HG03196 (cell line): Measurements from ENCODE around the gene CACNA1S.

Experiments used
- ATAC-seq: cut with Tn5 transposase; IDR thresholded peaks from one replicate; pipeline ENCODE4 v1.9.1; 2021; ENCODE audit not compliant: unreplicated experiment

CACNA1S gene

DNA sequence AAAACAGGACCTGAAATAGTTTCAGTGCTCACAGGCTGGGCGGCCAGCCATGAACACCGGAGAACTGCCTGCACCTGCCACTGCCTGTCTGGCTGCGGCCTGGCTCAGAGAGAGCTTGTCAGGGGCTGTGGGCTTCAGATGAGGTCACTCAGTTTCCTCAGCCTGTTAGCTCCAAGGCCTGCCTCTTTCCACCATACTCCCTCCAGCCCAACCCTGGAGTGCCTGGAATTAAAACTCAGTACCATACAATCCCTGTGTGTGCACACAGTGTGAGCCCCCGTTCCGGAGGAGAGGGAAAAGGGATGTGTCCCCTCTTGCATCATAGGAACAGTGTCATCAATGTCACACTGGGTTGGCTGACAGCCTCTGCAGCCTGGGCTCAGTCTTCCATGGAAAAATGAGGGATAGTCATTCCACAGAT lies 16.2 kb downstream of the CACNA1S start:
- ATAC-seq: no peak

DNA sequence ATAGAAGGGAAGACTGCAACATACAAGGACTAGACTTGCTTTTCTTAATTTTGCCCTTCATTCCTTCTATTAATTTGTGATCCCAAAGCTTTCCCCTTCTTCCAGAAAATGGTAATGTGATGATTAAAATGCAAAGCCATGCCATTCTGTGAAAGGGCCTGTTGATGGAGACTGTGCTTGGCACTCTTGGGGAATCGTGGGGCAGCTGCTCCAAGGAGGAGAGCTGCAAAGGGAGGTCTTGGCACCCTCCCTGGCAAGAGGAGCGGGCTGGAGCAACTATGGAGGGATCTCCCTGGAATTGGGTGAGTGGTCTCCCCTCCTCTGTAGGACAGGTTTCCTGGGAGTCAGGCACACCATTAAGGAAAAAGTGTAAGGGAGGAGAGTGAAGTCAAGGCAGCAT lies 16.6 kb downstream of the CACNA1S start:
- no peak for ATAC-seq

DNA sequence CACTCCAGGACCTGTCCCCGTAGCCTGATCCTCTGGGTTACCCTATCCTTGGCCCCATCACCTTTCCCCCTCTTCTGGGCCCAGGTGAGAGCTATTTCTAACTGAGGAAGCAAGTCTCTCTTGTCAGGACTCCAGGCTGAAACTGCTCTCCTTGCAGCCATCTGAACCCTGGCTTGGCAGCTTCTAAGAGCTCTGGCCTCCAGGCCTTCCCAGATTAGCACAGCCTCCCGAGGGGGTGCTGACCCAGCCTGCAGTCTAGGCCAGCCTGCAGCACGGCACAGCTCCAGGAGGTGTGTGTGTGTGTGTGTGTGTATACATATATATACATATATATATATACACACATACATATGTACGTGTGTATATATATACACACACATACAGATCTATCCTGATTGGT lies 17.4 kb downstream of the CACNA1S start:
- ATAC-seq: no peak

DNA sequence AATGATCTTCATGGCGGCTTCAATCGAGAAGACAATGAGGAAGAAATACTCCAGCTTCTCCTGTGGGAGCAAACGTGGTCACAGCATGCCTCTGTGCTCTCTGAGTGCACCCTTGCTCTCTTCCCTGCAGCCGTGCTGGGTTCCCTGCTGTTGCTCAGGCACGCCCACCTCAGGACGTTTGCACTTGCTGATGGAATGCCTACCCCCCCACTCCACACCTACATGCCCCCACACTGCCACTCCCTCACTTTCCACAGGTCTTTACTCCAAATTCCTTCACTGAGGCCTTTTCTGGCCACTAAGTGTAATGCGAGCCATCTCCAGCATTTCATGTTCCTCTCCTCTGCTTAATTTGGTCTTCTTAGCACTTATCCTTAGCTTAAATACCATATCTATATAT lies 18.3 kb downstream of the CACNA1S start:
- ATAC-seq: no peak

DNA sequence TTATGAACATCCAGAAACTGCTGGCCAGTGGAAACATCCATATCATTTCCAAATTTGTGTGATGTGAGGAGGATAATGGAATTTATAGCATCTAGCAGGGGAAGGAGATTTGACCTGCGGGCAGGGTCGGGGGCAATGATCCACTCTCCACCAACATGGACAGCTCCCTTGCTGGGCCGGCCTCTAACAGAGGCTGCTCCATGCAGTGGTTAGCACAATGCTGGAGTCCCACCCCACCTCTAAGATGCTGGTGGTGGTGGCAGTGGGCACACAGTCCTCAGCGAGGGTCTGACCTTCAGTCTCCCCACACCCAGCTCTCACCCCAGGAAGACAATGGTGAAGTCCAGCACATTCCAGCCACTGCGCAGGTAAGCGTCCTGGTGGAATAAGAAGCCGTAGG lies 18.7 kb downstream of the CACNA1S start:
- ATAC-seq: no peak

DNA sequence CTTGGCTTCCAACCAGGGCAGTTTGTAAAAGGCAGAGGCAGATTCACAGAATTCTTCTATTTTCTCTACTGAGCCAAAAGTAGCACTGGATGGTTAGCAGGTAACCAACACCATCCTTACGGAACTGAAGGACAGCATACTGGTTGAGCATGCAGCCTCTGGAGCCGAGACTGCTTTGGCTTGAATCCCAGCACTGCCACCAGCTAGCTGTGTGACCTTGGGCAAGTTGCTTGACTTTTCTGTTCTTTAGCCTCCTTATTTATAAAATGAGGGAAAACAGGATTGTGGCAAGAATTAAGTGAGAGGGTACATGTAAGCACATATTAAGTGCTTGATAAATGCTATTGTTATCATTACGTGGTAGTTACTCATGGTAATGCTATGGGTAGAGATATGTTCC lies 19.5 kb downstream of the CACNA1S start:
- ATAC-seq: no peak

DNA sequence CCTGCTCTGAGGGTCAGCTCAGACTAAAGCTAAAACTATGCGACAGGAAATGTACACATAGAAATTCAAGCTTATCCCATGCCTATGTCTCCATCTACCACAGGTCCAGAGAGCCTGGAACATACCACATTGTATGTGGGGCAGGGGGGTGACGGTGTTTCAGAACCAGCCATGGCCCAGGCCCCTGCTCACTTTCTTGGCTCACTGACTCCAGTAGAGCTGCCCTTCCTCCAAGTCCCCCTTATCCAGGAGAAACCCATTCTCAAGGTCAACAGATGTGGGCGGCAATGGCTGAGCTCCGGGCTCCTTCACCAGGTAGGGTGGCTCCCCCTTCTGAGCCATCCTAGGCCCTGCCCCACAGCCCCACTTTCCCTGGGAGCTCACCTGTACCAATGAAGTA lies 21.0 kb downstream of the CACNA1S start:
- no peak for ATAC-seq

DNA sequence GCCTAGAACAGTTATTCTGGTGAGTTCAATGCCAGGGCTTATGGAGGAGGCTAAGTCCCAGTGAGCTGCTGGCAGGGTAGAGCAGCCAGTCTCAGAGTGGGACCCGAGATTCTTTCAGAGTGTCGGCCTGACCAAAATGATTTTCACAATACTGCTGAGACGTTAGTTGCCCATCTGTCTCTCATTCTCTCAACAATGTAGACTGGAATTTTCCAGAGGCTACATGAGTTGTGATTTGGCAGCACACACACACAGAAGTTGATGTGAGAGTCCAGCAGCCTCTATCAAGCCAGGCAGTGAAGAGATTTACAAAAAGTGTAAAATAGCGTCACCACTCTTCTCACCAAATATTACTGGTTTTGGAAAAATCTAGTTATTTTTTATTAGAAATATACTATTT lies 21.7 kb downstream of the CACNA1S start:
- no peak for ATAC-seq

DNA sequence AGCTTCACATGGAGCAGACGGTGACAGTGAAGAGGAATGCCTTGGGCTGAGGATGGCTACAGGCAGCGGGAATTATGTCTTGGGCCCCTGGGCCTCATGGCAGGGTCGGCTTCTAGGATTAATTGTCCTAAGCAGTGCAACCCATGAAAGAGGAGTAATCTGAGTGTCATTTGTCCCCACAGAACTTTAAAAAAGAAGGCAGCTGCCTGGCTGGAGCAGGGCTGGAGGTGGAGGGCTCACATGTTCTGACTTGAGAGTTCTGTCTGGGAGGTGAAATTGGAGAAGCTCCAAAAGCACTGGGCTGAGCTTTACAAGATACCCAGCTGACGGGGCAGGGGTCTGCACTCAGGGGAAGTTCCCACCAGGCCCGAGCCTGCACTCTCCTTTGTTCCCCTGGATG lies 22.6 kb downstream of the CACNA1S start:
- no peak for ATAC-seq

DNA sequence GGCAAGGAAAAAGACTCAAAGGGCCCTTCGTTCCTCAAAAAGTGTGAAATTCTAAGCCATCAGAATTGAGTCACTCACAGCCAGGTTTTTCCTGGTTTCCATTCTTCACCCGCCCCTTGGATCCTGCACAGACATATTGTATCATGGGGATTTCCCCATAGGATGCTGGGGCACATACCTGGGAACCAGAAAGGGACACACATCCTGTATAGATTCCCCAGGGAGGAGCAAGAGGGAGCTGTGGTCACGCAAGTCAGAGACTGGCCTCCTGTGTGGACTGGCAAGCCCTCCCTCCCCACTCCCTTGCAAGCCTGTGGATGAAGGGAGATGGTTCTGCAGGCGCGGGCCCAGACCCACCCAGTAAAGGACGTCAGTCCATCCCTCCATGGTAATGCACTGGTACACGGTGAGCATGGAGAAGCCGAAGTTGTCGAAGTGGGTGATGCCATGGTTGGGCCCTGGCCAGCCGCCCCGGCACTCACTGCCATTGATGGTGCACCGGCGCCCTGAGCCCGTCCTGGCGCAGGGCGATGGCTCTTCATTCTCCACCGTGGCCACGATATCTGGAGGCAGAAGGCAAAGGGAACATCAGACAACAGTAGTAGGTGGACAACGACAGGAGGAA lies 23.2 kb downstream of the CACNA1S start:
- ATAC-seq: no peak

DNA sequence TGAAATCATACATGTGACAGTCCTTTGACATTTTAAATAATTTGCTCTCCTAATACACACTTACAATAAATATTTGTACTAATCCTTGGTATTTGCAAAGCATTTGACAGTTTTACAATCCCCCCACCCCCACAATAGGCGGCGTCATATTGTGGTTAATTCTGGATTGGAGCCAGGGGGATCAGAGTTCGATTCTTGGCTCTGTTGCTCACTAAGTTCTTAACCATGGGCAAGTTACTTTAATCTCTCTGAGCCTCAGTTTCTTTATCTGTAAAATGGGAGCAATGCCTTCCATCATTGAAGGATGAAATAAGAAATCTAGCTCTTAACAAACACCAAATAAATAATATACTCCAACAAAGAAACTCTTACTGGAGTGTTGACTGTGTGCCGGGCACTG lies 23.8 kb downstream of the CACNA1S start:
- no peak for ATAC-seq

DNA sequence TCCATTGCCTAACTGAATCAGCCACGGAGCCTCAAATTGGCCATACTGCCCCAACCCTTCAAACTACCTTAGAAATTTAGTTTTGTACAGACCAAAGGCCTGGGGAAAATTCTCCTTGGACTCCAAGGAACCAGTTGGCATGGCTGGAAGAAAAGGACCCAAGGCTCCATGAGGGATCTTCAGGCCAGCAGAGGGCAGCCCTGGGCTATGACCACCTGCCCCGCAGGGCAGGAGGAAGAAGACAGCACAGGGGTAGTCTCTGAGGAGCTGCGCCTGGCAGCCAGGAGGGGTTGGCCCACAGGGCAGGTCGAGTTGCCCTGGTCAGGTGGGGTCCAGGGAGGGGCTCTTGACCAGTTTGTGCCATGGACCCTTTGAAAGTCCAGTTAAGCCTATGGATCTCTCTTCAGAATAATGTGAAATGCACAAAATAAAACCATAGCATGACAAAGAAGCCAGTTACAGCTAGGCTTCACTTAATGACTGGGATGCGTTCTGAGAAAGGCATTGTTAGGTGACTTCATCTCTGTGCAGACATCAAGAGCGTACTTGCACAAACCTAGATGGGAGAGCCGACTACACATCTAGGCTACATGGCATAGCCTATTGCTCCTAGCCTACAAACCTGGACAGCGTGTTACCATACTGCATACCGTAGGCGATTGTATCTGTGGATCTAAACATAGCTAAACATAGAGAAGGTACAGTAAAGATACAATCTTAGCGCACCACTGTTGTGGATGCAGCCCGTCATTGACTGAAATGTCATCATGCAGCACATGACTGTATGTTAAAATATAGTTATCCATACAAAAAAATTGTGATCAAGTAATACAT lies 26.1 kb downstream of the CACNA1S start:
- no peak for ATAC-seq

DNA sequence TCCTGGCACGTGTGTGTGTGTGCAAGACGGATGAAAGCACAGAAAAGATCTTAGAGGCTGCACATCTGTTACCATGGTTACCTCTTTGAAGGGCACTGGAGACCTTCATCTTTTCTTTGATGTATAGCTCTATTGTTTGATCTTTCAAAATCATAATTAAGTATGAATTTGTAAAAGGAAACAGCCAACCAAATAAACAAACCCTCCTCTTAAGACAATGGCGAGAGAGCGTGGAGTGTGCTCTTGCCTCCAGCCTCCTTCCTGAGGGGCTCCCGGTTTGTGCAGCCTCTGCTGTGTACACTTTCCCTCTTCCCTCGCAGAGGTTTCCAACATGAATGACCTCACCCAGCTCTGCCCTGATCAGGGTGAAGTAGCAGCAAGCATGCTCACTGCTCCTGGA lies 27.9 kb downstream of the CACNA1S start:
- ATAC-seq: no peak

DNA sequence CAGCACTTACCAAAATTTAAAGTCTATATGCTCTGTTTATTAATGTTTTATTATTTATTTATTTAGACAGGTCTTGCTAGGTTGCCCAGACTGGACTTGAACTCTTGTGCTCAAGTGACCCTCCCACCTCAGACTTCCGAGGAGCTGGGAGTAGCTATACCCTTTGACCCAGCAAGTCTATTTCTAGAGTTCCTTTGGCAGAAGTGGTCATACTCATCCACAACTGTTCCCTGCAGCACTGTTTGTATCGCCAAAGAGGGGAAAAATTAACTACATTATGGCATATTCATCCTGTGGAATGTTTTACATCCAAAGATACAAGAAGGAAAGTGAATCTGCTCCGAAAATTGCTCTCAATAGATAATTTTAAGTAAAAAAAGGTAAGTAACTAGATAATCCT lies 28.5 kb downstream of the CACNA1S start:
- no peak for ATAC-seq

DNA sequence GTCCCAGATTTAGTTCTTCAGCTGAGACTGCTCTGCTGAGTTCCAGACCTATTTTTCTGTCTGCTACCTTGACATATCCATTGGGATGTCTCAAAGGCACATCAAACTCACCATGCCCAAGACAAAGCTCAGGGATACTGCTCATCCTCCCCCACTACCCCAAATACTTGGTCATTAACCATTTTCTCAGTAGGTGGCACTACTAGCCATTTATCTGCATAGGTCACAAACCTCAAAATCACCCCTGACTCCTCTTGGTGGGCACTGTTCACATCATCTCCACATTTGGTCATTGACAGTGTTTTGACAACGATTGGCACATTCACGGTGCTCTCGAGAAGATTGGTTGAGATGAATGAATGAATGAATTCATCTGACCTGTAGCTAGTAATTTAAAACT lies 32.1 kb downstream of the CACNA1S start:
- no peak for ATAC-seq

DNA sequence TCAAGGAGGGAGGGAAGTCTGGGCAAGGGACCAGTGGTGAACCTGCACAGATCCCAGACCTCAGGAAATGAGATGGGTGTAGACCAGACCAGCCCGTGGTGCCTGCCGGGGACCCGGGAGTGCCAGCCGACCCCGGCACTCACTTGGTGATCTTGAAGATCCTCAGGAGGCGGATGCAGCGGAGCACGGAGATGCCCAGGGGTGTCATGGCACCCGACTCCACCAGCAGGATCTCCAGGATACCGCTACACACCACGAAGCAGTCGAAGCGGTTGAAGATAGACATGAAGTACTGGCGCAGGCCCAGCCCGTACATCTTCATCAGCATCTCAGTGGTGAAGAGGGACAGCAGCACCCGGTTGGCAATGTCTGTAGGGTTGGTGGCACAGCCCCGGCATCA lies 34.5 kb downstream of the CACNA1S start:
- ATAC-seq: no peak

DNA sequence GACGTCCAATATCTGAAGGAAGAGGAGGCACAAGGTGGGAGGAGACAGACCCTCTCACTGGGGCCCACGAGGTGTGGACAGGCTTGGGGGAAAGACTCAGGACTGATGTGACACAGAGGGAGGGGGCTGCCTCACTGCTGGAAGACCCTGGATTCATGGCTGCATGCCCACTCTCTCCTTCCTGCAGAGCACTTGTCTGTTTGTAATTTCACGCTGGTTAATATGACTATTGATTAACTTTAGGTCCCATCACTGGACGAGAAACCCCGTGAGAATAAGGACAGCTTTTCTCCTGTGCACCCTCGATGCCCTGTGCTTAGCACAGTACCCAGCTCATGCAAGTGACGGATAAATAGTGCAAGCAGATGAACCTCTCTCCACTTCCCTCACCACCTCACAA lies 35.1 kb downstream of the CACNA1S start:
- ATAC-seq: no peak

DNA sequence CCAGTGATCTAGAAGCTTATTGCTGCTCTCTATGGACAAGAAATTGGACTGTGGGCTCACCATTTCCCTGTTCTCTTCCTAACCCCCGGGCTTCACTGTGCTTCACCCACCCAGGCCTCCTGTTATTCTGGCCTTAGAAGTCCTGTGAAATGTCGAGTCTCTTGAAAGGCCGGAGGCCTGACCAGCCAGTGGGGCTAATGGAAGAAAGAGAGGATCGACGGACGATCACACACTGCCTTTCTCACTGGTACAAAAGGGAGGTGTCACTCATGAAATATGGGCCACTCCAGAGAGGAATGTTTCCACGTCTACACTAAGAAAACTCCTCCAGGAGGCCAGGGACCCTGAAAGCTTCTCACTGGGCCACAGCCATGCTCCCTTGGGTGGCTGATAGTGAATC lies 36.1 kb downstream of the CACNA1S start:
- ATAC-seq: no peak

DNA sequence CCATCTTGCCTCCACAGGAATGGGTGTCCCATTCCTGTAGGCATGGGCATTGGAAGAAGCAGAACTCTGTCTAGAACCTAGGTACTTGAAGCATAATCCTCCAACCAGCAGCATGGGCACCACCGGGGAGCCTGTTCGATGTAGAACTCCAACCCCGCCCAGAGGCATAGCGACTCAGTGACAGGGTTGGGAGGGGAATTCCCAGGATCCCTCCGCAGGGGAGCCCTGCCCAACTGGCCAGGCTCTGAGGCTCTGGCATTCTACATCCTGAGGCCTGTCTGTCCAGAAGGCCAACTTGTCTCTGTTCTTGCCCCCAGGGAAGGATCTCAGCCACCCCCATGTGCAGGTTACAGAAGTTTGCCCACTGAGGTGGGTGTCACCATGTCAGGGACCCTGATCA lies 38.2 kb downstream of the CACNA1S start:
- ATAC-seq: no peak

DNA sequence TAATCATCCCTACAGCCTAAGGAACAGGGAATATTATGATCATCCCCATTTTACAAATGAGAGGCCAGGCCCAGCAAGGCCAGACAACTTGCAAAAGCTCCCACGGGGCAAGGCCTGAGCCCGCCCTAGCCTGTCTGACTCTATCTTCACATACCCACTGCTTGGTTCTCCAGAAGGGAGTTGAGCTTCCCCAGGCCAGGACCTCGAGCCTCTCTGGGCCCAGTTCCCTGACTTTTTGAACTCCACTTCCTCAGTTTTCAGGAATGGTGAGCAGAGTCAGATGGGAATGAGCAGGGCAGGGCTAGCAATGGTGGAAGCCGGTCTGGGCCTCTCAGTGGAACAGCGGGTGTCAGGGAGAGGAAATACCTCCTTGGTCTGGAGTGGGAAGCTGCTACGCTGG lies 39.3 kb downstream of the CACNA1S start:
- no peak for ATAC-seq

DNA sequence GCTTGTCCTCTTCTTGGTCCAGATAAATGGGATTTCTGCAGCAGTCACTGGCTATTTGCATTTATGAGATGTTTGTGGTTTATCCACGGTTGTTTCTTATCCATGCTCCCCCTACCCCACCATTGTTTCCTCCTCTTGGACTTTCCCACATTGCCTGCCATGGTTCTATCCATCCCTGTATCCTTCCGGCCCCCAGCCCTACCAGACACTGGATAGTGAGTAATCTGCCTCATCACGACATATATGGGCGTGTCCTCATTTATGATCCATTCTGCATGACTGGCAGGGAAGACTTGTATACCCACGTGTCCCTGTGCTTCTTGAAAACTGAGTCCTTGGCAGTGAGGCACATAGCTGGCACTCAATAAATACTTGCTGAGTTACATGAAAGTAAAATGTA lies 40.1 kb downstream of the CACNA1S start:
- no peak for ATAC-seq

DNA sequence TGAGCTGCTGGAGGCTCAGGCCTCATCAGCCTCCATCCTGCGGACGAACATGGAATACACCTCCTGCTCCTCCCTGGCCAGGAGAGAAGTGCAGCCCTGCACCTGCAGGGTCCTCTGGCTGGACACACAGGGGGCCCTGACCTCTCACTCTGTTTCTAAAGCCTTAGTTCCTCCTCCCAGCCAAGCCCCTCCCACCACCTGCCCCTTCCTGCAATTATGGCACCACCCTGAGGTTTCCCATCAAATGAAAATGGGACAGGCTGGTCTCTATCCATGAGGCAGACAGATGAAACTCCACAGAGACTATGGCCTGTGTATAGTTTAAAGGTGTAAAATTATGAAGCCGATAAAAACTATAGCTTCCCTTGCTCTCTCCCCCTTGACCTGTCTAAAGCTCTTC lies 42.6 kb downstream of the CACNA1S start:
- ATAC-seq: no peak

DNA sequence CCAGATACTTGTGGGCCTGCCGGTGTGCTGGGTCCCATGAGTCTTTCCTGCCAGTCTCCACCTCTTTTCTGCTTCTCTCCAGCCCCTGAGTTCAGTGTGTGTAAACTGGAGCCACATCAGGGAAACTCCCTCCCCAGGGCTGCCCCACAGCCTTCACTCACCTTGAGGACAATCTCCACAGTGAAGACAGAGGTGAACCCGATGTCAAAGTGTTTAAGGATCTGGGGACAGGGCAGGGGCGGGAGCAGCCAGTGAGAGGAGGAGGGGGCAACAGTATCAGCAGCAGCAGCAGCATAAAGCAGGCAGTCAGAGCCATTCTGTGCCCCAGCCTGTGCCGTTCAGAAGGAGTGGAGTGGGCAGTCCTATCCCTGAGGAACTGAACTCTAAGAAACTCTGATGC lies 43.2 kb downstream of the CACNA1S start:
- ATAC-seq: no peak
